ENCODE results near the gene MMP2. TPM values are rescaled to one million over a fixed set of nuclear protein-coding genes. Genes with fewer than 3 reads are reported as not detected.

The MMP2 gene
- total and polyA plus RNA-seq, 10 of the 15 experiments (the other 5 are each of a cell fraction or from before 2014, with no cell fraction given), result 0.37 to 0.80 (median 0.59) TPM; not detected in 7

GRCh38 chr16:55498101-55498500, 19.1 kb downstream of the MMP2 start (continued):
- TF ChIP-seq ZBTB33 (IDR thresholded peaks at IDR 0.05), result no peak
- no peak for TF ChIP-seq TCF7 (IDR thresholded peaks at IDR 0.05; ENCODE audit: borderline replicate concordance)
- TF ChIP-seq GABPA (IDR thresholded peaks at IDR 0.05; ENCODE audit: low read depth), result no peak
- no peak for TF ChIP-seq RUNX3 (IDR thresholded peaks at IDR 0.05; ENCODE audit: low read length)
- TF ChIP-seq SREBF1 (IDR thresholded peaks at IDR 0.05; ENCODE audit: low read length), result no peak
- no peak for TF ChIP-seq NR2F1 (conservative IDR thresholded peaks at IDR 0.05)

GRCh38 chr16:55499281-55499680, 20.3 kb downstream of the MMP2 start:
- no peak overlapping the region for H2AFZ ChIP-seq (ENCODE audit: control insufficient read depth, low read depth, low read length)
- intact Hi-C loops (cut with micrococcal nuclease; ENCODE audit: unreplicated experiment), result no loop called here
- DNase-seq (ENCODE audit: low read depth, low spot score), result no peak
- H4K20me1 ChIP-seq (ENCODE audit: control insufficient read depth, insufficient read depth), result no peaks in the 10 kb centered on the region
- no peaks in the 10 kb centered on the region for H3K9me3 ChIP-seq (replicated peaks; ENCODE audit: control insufficient read depth, insufficient read depth, low read length)
- no peaks in the 10 kb centered on the region for H3K79me2 ChIP-seq (ENCODE audit: control insufficient read depth, insufficient read depth, low read length)
- H3K9ac ChIP-seq (ENCODE audit: control insufficient read depth, insufficient read depth, low read length), result no peak overlapping the region
- no TSS peak for BruUV-seq (replicated peaks)
- H3K36me3 ChIP-seq (ENCODE audit: control insufficient read depth in 2 of 2, insufficient read depth in 2 of 2, low read length in 1 of 2), result no peaks in the 10 kb centered on the region
- no peaks in the 10 kb centered on the region for H3K4me1 ChIP-seq (ENCODE audit: control insufficient read depth, insufficient read depth, low read length)
- SMC1A ChIA-PET (ENCODE audit: uncharacterized antibody, unreplicated experiment), result no interaction called here
- H3K27me3 ChIP-seq (replicated peaks in 1 of 2; ENCODE audit: control insufficient read depth in 2 of 2, insufficient read depth in 2 of 2, low read length in 1 of 2), result no peaks in the 10 kb centered on the region
- no peak for FAIRE-seq
- RAD21 ChIA-PET (ENCODE audit: unreplicated experiment), result no interaction called here
- CTCF ChIA-PET, result no interaction called here
- in situ Hi-C loops (cut with MboI), result no loop called here
- 0% methylated on average over 3 of the region's 3 CpGs for WGBS (ENCODE audit: insufficient coverage, insufficient replicate concordance, low lambda C conversion rate, missing lambda C conversion rate)
- H3K4me3 ChIP-seq, result no peak overlapping the region
- no peak overlapping the region for H3K27ac ChIP-seq (ENCODE audit: control insufficient read depth, insufficient read depth)
- no peak for ATAC-seq
- H3K4me2 ChIP-seq (ENCODE audit: control insufficient read depth, insufficient read depth), result no peak overlapping the region
- POLR2A ChIA-PET, result no interaction called here
- TF ChIP-seq IKZF2 (IDR thresholded peaks at IDR 0.05) (no peak), IRF5 (IDR thresholded peaks at IDR 0.05; ENCODE audit: borderline replicate concordance) (no peak), MYB (IDR thresholded peaks at IDR 0.05; ENCODE audit: borderline replicate concordance, low read depth, low read length) (no peak), IRF3 (IDR thresholded peaks at IDR 0.05) (no peak), ZZZ3 (IDR thresholded peaks at IDR 0.05; ENCODE audit: control insufficient read depth, insufficient read length, low read depth) (no peak), EZH2 (IDR thresholded peaks at IDR 0.05; ENCODE audit: borderline replicate concordance, control insufficient read depth, low read depth, low read length) (no peak), CUX1 (IDR thresholded peaks at IDR 0.05; ENCODE audit: insufficient replicate concordance, low read depth, low read length) (no peak), SREBF1 (IDR thresholded peaks at IDR 0.05; ENCODE audit: low read length) (no peak), JUNB (IDR thresholded peaks at IDR 0.05) (no peak), NR2C1 (IDR thresholded peaks at IDR 0.05) (no peak), SREBF2 (IDR thresholded peaks at IDR 0.05; ENCODE audit: low read length) (no peak)

Measured in GM12878 (cell line).